ENCODE data around the gene EDIL3.

DNA sequence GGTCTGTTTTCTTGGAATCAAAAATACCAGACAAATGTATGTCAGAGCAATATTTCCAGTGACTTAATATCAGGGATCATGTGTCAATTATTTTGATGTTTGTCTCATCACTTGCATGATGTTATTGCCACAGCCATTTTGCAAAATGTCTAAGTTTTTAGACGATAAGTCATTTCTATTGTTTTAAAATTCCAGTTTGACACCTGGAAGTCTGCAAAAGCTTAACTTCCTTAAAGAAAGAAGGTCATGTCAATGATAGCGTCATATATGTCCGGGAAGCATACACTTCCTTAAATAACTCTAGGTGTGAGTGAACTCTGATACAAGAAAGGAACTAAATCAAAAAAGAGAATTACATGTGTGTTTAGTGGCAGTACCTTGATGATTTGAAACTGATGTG lies 259.5 kb downstream of the EDIL3 start:
- no peak for TF ChIP-seq POLR2A (IDR thresholded peaks at IDR 0.05)
- TF ChIP-seq, protein P1, sequence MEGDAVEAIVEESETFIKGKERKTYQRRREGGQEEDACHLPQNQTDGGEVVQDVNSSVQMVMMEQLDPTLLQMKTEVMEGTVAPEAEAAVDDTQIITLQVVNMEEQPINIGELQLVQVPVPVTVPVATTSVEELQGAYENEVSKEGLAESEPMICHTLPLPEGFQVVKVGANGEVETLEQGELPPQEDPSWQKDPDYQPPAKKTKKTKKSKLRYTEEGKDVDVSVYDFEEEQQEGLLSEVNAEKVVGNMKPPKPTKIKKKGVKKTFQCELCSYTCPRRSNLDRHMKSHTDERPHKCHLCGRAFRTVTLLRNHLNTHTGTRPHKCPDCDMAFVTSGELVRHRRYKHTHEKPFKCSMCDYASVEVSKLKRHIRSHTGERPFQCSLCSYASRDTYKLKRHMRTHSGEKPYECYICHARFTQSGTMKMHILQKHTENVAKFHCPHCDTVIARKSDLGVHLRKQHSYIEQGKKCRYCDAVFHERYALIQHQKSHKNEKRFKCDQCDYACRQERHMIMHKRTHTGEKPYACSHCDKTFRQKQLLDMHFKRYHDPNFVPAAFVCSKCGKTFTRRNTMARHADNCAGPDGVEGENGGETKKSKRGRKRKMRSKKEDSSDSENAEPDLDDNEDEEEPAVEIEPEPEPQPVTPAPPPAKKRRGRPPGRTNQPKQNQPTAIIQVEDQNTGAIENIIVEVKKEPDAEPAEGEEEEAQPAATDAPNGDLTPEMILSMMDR (IDR thresholded peaks at IDR 0.05) = no peak
- TF ChIP-seq POLR2AphosphoS5 (IDR thresholded peaks at IDR 0.05) = no peak
